ENCODE measurements around the gene TBCD. TPM values are rescaled to one million over a fixed set of nuclear protein-coding genes. Genes with fewer than 3 reads are reported as not detected.

TBCD gene
- total RNA-seq, 2 donors from 2014 or later, result 55.0 to 55.5 TPM

DNA sequence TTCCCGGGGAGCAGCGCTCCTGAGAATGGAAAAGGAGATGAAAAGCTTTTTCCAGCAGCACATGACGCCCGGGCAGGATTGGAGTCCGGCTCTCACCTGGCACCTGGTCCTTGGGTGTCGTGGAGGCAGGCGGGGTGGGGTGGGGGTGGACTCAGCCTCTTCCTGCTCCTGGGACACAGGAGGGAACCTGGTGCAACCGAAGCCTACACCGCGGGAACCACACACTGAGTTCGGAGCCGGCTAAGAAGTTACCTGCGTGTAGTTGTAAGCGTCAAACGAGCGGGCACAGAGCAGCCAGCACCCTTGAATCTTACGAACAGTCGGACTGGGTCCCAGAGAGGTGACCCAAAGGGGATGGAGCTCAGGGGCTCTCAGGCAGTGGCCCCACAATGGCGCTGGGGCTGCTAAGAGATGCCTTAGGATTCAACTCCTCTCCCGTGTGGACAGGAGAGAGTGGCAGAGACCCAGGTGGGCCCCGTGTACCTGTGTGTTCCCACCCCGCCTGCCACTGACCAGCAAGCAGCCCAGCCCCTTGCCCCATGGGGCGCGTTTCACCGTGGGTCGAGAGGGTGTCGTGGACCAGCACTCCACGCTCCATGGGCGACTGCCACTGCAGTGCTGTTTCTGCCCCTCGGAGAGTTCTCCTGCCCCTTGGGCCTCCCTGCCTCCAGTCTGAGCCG is 221.7 kb downstream of the TBCD start:
- H3K36me3 ChIP-seq, result no peaks in the 10 kb centered on the region
- TF ChIP-seq, protein P1, sequence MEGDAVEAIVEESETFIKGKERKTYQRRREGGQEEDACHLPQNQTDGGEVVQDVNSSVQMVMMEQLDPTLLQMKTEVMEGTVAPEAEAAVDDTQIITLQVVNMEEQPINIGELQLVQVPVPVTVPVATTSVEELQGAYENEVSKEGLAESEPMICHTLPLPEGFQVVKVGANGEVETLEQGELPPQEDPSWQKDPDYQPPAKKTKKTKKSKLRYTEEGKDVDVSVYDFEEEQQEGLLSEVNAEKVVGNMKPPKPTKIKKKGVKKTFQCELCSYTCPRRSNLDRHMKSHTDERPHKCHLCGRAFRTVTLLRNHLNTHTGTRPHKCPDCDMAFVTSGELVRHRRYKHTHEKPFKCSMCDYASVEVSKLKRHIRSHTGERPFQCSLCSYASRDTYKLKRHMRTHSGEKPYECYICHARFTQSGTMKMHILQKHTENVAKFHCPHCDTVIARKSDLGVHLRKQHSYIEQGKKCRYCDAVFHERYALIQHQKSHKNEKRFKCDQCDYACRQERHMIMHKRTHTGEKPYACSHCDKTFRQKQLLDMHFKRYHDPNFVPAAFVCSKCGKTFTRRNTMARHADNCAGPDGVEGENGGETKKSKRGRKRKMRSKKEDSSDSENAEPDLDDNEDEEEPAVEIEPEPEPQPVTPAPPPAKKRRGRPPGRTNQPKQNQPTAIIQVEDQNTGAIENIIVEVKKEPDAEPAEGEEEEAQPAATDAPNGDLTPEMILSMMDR (IDR thresholded peaks at IDR 0.05), result no peak
- H3K4me1 ChIP-seq (ENCODE audit: control insufficient read depth in 1 of 2, low read depth in 2 of 2), result peaks cover 0 to 3% of the 10 kb centered on the region in 2 donors
- no peak overlapping the region for H3K4me3 ChIP-seq
- no peak overlapping the region for H3K27ac ChIP-seq
- no peak for ATAC-seq (ENCODE audit: insufficient number of reproducible peaks, low FRiP score, low read depth)
- no peaks in the 10 kb centered on the region for H3K27me3 ChIP-seq (replicated peaks; ENCODE audit: insufficient read depth)
- no peaks in the 10 kb centered on the region for H3K9me3 ChIP-seq
- DNase-seq (ENCODE audit: low spot score), result no peak

DNA sequence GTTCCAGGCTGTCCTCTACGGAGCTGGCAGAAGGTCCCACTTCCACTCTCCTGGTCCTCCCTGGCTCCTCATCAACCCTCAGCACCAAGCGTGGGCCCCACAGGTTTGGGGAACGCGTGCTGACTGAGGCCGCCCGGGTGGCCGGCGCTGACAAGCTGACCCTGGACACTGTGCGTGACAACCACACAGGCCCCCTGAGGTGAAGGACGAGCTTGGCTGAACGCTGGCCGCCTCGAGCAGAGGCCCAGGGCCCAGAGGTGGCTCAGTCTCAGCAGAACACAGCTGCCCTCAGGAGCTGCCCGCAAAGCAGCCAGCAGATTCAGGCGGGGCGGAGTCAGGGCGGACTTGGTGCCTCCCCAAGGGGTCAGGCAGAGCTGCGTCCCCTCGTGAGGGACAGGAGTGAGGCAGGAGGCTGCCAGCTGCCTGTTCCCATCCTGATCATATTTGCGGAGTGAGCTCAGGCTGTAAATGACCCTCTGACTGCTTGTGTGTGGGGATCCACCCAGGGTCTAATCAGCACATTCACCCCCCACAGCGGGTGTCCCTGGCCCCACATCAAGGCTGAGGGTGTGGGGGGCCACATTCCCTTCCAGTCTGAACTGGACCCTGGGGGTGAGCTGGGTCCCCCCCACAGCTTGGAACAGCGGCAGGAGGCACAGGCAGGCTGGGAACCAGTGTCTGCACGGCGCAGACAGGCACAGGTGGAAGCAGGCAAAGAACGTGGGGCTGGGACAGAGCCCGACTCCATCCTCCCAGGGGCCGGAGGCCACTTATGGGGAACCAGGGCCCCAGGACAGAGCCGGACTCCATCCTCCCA is 222.5 kb downstream of the TBCD start:
- no peak for ATAC-seq (ENCODE audit: insufficient number of reproducible peaks, low FRiP score, low read depth)
- DNase-seq (ENCODE audit: low spot score), result no peak
- no peaks in the 10 kb centered on the region for H3K36me3 ChIP-seq

DNA sequence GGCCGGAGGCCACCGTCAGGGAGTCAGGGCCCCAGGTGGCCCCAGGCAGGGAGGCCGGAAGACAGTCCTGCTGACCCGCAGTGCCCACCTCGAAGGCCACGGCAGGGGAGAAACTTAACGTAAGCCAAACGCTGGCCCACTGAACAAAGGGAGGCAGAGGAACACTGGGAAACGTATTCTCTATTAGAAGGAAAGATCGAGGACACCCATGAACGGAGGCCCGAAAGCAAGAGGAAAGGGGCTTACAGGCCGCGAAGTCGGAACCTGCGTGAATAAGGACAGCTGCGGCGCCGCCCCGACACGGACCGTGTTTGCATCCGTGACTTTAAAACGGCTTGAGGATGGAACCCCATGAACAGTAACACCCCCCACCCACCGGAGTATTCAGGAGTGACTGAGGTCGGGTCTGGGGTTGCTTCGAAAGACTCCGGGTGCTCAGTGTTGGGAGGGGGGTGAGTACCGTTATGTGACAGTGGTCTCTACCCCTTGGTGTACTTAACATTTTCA is 225.2 kb downstream of the TBCD start:
- ATAC-seq (ENCODE audit: insufficient number of reproducible peaks, low FRiP score, low read depth), result no peak
- DNase-seq (ENCODE audit: low spot score), result no peak

More for the DNA sequence above, 222.5 kb downstream of the TBCD start:
- TF ChIP-seq, protein P1 (IDR thresholded peaks at IDR 0.05), result no peak
- Histone ChIP-seq H3K27ac (no peak overlapping the region), H3K27me3 (replicated peaks; ENCODE audit: insufficient read depth) (no peaks in the 10 kb centered on the region), H3K4me3 (no peak overlapping the region), H3K4me1 (ENCODE audit: control insufficient read depth in 1 of 2, low read depth in 2 of 2) (peaks cover 0 to 3% of the 10 kb centered on the region in 2 donors), H3K9me3 (no peaks in the 10 kb centered on the region)

GRCh38 chr17:82977606-82978005 is 225.7 kb downstream of the TBCD start:
- Histone ChIP-seq H3K9me3 (no peaks in the 10 kb centered on the region), H3K27ac (no peak overlapping the region), H3K27me3 (replicated peaks; ENCODE audit: insufficient read depth) (no peaks in the 10 kb centered on the region), H3K4me3 (no peak overlapping the region), H3K36me3 (no peaks in the 10 kb centered on the region), H3K4me1 (ENCODE audit: control insufficient read depth in 1 of 2, low read depth in 2 of 2) (peaks cover 0 to 3% of the 10 kb centered on the region in 2 donors)
- ATAC-seq (ENCODE audit: insufficient number of reproducible peaks, low FRiP score, low read depth) (no peak), DNase-seq (ENCODE audit: low spot score) (no peak)
- TF ChIP-seq, protein P1 (IDR thresholded peaks at IDR 0.05), result no peak

More for the DNA sequence above, 225.2 kb downstream of the TBCD start:
- TF ChIP-seq, protein P1 (IDR thresholded peaks at IDR 0.05), result no peak
- Histone ChIP-seq H3K27me3 (replicated peaks; ENCODE audit: insufficient read depth) (no peaks in the 10 kb centered on the region), H3K4me1 (ENCODE audit: control insufficient read depth in 1 of 2, low read depth in 2 of 2) (peaks cover 0 to 3% of the 10 kb centered on the region in 2 donors), H3K9me3 (no peaks in the 10 kb centered on the region), H3K27ac (no peak overlapping the region), H3K36me3 (no peaks in the 10 kb centered on the region), H3K4me3 (no peak overlapping the region)

GRCh38 chr17:82978765-82979349 is 227.0 kb downstream of the TBCD start:
- H3K27ac ChIP-seq, result no peak overlapping the region
- H3K36me3 ChIP-seq, result no peaks in the 10 kb centered on the region
- TF ChIP-seq, protein P1 (IDR thresholded peaks at IDR 0.05), result no peak
- peaks cover 0 to 3% of the 10 kb centered on the region in 2 donors for H3K4me1 ChIP-seq (ENCODE audit: control insufficient read depth in 1 of 2, low read depth in 2 of 2)
- no peaks in the 10 kb centered on the region for H3K9me3 ChIP-seq
- H3K4me3 ChIP-seq, result no peak overlapping the region
- no peaks in the 10 kb centered on the region for H3K27me3 ChIP-seq (replicated peaks; ENCODE audit: insufficient read depth)
- ATAC-seq (ENCODE audit: insufficient number of reproducible peaks, low FRiP score, low read depth) (no peak), DNase-seq (ENCODE audit: low spot score) (no peak)
